Mucosa of gallbladder (tissue), 1 donor: ENCODE measurements around the gene TET2. TPM values are rescaled to one million over a fixed set of nuclear protein-coding genes. Genes with fewer than 3 reads are reported as not detected.

Experiments used
- DNase-seq: peaks from one replicate; pipeline ENCODE4 v3.0.0-alpha.2; 2020; ENCODE audit warnings: low spot score
- total RNA-seq: library from RNA; stranded (reverse); gene quantifications from one replicate; pipeline ENCODE4 v1.2.1, GENCODE V29; 2021
- donor health status: DM: no; HTN: no; CAD: no.

Gene TET2
- total RNA-seq, 1 donor from 2014 or later, result 17.6 TPM

GRCh38 chr4:105234582-105234981 lies 87.9 kb downstream of the TET2 start:
- no peak for DNase-seq

GRCh38 chr4:105236202-105236915 lies 89.7 kb downstream of the TET2 start:
- no peak for DNase-seq

GRCh38 chr4:105236916-105237311 lies 90.2 kb downstream of the TET2 start:
- DNase-seq, result no peak

- DNase-seq, result no peak
These were observed 93.4 kb downstream of the TET2 start for GRCh38 chr4:105240037-105240436.

GRCh38 chr4:105241451-105241850 lies 94.8 kb downstream of the TET2 start:
- no peak for DNase-seq

- DNase-seq, result no peak
These were observed 96.8 kb downstream of the TET2 start for GRCh38 chr4:105243446-105243845.

GRCh38 chr4:105246712-105247111 lies 100.0 kb downstream of the TET2 start:
- no peak for DNase-seq

GRCh38 chr4:105248613-105249012 lies 101.9 kb downstream of the TET2 start:
- DNase-seq, result no peak

- DNase-seq, result no peak
These were observed 111.3 kb downstream of the TET2 start for GRCh38 chr4:105257817-105258495.

- no peak for DNase-seq
These were observed 119.0 kb downstream of the TET2 start for GRCh38 chr4:105265689-105266088.

GRCh38 chr4:105267280-105267679 lies 120.6 kb downstream of the TET2 start:
- no peak for DNase-seq

GRCh38 chr4:105272002-105272401 lies 125.3 kb downstream of the TET2 start:
- DNase-seq, result no peak

- no peak for DNase-seq
These were observed 126.6 kb downstream of the TET2 start for GRCh38 chr4:105273230-105273629.

- no peak for DNase-seq
These were observed 127.4 kb downstream of the TET2 start for GRCh38 chr4:105274090-105274489.

- DNase-seq, result no peak
These were observed 127.8 kb downstream of the TET2 start for GRCh38 chr4:105274504-105274903.

- no peak for DNase-seq
These were observed 129.9 kb downstream of the TET2 start for GRCh38 chr4:105276361-105277104.

GRCh38 chr4:105277702-105278101 lies 131.0 kb downstream of the TET2 start:
- no peak for DNase-seq

- DNase-seq, result no peak
These were observed 132.6 kb downstream of the TET2 start for GRCh38 chr4:105279314-105279713.

- no peak for DNase-seq
These were observed 133.9 kb downstream of the TET2 start for GRCh38 chr4:105280338-105281123.

GRCh38 chr4:105281124-105281415 lies 134.4 kb downstream of the TET2 start:
- no peak for DNase-seq

- DNase-seq, result no peak
These were observed 135.8 kb downstream of the TET2 start for GRCh38 chr4:105282489-105282888.

GRCh38 chr4:105283501-105283900 lies 136.8 kb downstream of the TET2 start:
- DNase-seq, result no peak
